H1 (cell line): ENCODE results near the gene MAP2K7. TPM values are rescaled to one million over a fixed set of nuclear protein-coding genes. Genes with fewer than 3 reads are reported as not detected.

ENCODE experiments used
- CTCF ChIA-PET: fragments of 300-600 bp; sonication (Branson Sonifier 250); formaldehyde crosslinking; loops from one replicate; lab custom pipeline; 2021; ENCODE audit not compliant: partially characterized antibody; lab: Charles Lee
- POLR2A ChIA-PET: fragments of 300-600 bp; sonication (Branson Sonifier 250); formaldehyde crosslinking; loops from one replicate; lab custom pipeline; 2021; ENCODE audit warnings: inconsistent platforms; ENCODE audit not compliant: partially characterized antibody; lab: Charles Lee
- DNase-seq, 2 experiments: peaks; one replicate each; pipeline versions ENCODE4 v3.0.0 to v3.0.0-alpha.2; 2010 to 2022; ENCODE audit warnings: low spot score in 2 of 2, low read depth in 1 of 2, mixed read lengths in 1 of 2
- FAIRE-seq: peaks from 2 replicates; lab custom pipeline; 2011; peaks lifted over from hg19 to GRCh38; lab: Jason Lieb, UNC
- H2AFZ ChIP-seq: 2 replicates; pipeline ENCODE4 v1.8.1; 2012; ENCODE audit warnings: low read length, inconsistent platforms
- H2AK5ac ChIP-seq: 2 replicates; pipeline ENCODE4 v1.6.1; 2013; ENCODE audit warnings: low read depth, low read length
- H2BK120ac ChIP-seq: replicated peaks from 2 replicates; pipeline ENCODE3; 2013; ENCODE audit warnings: low read depth, low read length, inconsistent platforms
- H2BK12ac ChIP-seq: 2 replicates; pipeline ENCODE4 v1.6.1; 2013; ENCODE audit warnings: low read depth, low read length
- H2BK15ac ChIP-seq: 2 replicates; pipeline ENCODE4 v1.6.1; 2013; ENCODE audit warnings: low read length
- H2BK20ac ChIP-seq: 2 replicates; pipeline ENCODE4 v1.6.1; 2013; ENCODE audit warnings: low read length
- H2BK5ac ChIP-seq: 2 replicates; pipeline ENCODE4 v1.6.1; 2013; ENCODE audit warnings: low read depth, low read length
- H3K14ac ChIP-seq: 2 replicates; pipeline ENCODE4 v1.6.1; 2013; ENCODE audit warnings: inconsistent platforms; ENCODE audit not compliant: insufficient read length
- H3K18ac ChIP-seq: 2 replicates; pipeline ENCODE4 v1.6.1; 2013; ENCODE audit warnings: low read length; ENCODE audit errors: extremely low read depth
- H3K23ac ChIP-seq: 2 replicates; pipeline ENCODE4 v1.6.1; 2013; ENCODE audit warnings: inconsistent platforms; ENCODE audit not compliant: insufficient read length
- H3K23me2 ChIP-seq: 2 replicates; pipeline ENCODE4 v1.6.1; 2013; ENCODE audit warnings: low read depth, low read length
- H3K27ac ChIP-seq: 2 replicates; pipeline ENCODE4 v1.6.1; 2011; ENCODE audit warnings: low read depth, low read length, inconsistent platforms
- H3K27me3 ChIP-seq, 4 experiments: replicated peaks in 1 of 4; 1 replicate in 1 of 4; 2 replicates in 3 of 4; pipeline versions ENCODE4 v1.6.1 to v1.8.1; 2011 to 2013; ENCODE audit warnings: low read length in 3 of 4, mild to moderate bottlenecking in 3 of 4, inconsistent platforms in 2 of 4, mixed read lengths in 2 of 4, moderate library complexity in 1 of 4; ENCODE audit not compliant: control insufficient read depth in 3 of 4, insufficient read depth in 3 of 4; ENCODE audit errors: extremely low read depth in 1 of 4
- H3K36me3 ChIP-seq, 4 experiments: 2 replicates each; pipeline versions ENCODE4 v1.6.1 to v1.8.1; 2011 to 2013; ENCODE audit warnings: mild to moderate bottlenecking in 4 of 4, low read length in 3 of 4, moderate library complexity in 2 of 4, control low read depth in 1 of 4, inconsistent platforms in 1 of 4; ENCODE audit not compliant: insufficient read depth in 4 of 4, control insufficient read depth in 2 of 4
- H3K4ac ChIP-seq: replicated peaks from 2 replicates; pipeline ENCODE3; 2013; ENCODE audit warnings: low read length, low read depth, mixed read lengths, inconsistent platforms; ENCODE audit not compliant: insufficient read length
- H3K4me1 ChIP-seq, 4 experiments: replicated peaks in 1 of 4; 1 replicate in 1 of 4; 2 replicates in 3 of 4; pipeline versions ENCODE4 v1.6.1 to v1.8.1; 2011 to 2013; ENCODE audit warnings: low read length in 3 of 4, inconsistent platforms in 2 of 4, mixed read lengths in 1 of 4; ENCODE audit not compliant: insufficient read depth in 4 of 4, control insufficient read depth in 3 of 4
- H3K4me2 ChIP-seq, 2 experiments: 2 replicates each; pipeline versions ENCODE4 v1.6.1 to v1.8.1; 2011 to 2013; ENCODE audit warnings: low read depth in 2 of 2, low read length in 2 of 2, control low read depth in 1 of 2, inconsistent platforms in 1 of 2, mild to moderate bottlenecking in 1 of 2; ENCODE audit not compliant: insufficient read depth in 1 of 2
- H3K4me3 ChIP-seq, 4 experiments: fragments of 200-600, 300-600 bp in 1 of 4; sonication (generic), shearing (Covaris generic), sonication (Bioruptor Twin) in 1 of 4; 2 replicates each; pipeline versions ENCODE4 v1.5.1 to v1.8.1; 2011 to 2016; ENCODE audit warnings: low read length in 4 of 4, low read depth in 3 of 4, control low read depth in 2 of 4, inconsistent platforms in 2 of 4, mild to moderate bottlenecking in 2 of 4, mixed read lengths in 1 of 4, moderate library complexity in 1 of 4; ENCODE audit not compliant: insufficient read depth in 2 of 4; ENCODE audit errors: extremely low read depth in 1 of 4
- H3K56ac ChIP-seq: replicated peaks from 2 replicates; pipeline ENCODE3; 2013; ENCODE audit warnings: low read depth, mild to moderate bottlenecking, mixed read lengths, low read length, inconsistent platforms; ENCODE audit not compliant: insufficient read length
- H3K79me1 ChIP-seq: 2 replicates; pipeline ENCODE4 v1.6.1; 2013; ENCODE audit warnings: low read depth, low read length, control low read depth
- H3K79me2 ChIP-seq, 2 experiments: 2 replicates each; pipeline versions ENCODE4 v1.6.1 to v1.8.1; 2012 to 2013; ENCODE audit warnings: low read length in 2 of 2, mild to moderate bottlenecking in 2 of 2, inconsistent platforms in 1 of 2; ENCODE audit not compliant: insufficient read depth in 2 of 2, control insufficient read depth in 1 of 2
- H3K9ac ChIP-seq, 4 experiments: replicated peaks in 1 of 4; 1 replicate in 1 of 4; 2 replicates in 3 of 4; pipeline versions ENCODE4 v1.6.1 to v1.8.1; 2011 to 2013; ENCODE audit warnings: low read depth in 3 of 4, low read length in 3 of 4, control low read depth in 2 of 4, mild to moderate bottlenecking in 2 of 4, moderate library complexity in 2 of 4, inconsistent platforms in 1 of 4; ENCODE audit errors: extremely low read depth in 1 of 4
- H3K9me3 ChIP-seq, 2 experiments: 2 replicates each; pipeline versions ENCODE4 v1.6.1 to v1.8.1; 2012 to 2013; ENCODE audit warnings: mild to moderate bottlenecking in 2 of 2, moderate library complexity in 2 of 2, control low read depth in 1 of 2, inconsistent platforms in 1 of 2, low read depth in 1 of 2, low read length in 1 of 2, mixed read lengths in 1 of 2; ENCODE audit not compliant: insufficient read depth in 2 of 2
- H4K20me1 ChIP-seq, 2 experiments: replicated peaks in 1 of 2; 2 replicates each; pipeline versions ENCODE3 to v1.8.1; 2011 to 2013; ENCODE audit warnings: inconsistent platforms in 2 of 2, low read length in 2 of 2, mild to moderate bottlenecking in 1 of 2; ENCODE audit not compliant: insufficient read depth in 2 of 2, control insufficient read depth in 1 of 2
- H4K5ac ChIP-seq: 2 replicates; pipeline ENCODE4 v1.6.1; 2013; ENCODE audit warnings: low read length, low read depth, mixed read lengths, inconsistent platforms; ENCODE audit not compliant: insufficient read length
- H4K8ac ChIP-seq: 2 replicates; pipeline ENCODE4 v1.8.0; 2013; ENCODE audit warnings: mild to moderate bottlenecking, moderate library complexity, low read length, inconsistent platforms; ENCODE audit not compliant: insufficient read depth; ENCODE audit errors: extremely low read depth
- H4K91ac ChIP-seq: replicated peaks from 2 replicates; pipeline ENCODE3; 2013; ENCODE audit warnings: low read length, mixed read lengths, inconsistent platforms; ENCODE audit not compliant: insufficient read length
- CHD1 ChIP-seq: IDR thresholded peaks from 2 replicates; pipeline ENCODE4 v1.6.1; 2012; ENCODE audit warnings: low read depth, low read length, improper control_type of control experiment
- SP1 ChIP-seq: IDR thresholded peaks from 2 replicates; pipeline ENCODE4 v1.6.1; 2011; ENCODE audit warnings: low read depth, low read length
- TAF1 ChIP-seq: IDR thresholded peaks from 2 replicates; pipeline ENCODE4 v1.6.1; 2011; ENCODE audit warnings: mild to moderate bottlenecking, low read depth, low read length
- YY1 ChIP-seq: IDR thresholded peaks from 2 replicates; pipeline ENCODE4 v1.6.1; 2011; ENCODE audit warnings: low read depth, mild to moderate bottlenecking, low read length
- WGBS, 2 experiments: shearing (Covaris generic) in 1 of 2; methylation state at CpG; one replicate each; pipeline versions ENCODE4 v1.1.6 to v1.1.7; 2013 to 2015; ENCODE audit warnings: low lambda C conversion rate in 2 of 2, mixed read lengths in 2 of 2, inconsistent platforms in 1 of 2, low coverage in 1 of 2, missing lambda C conversion rate in 1 of 2; ENCODE audit not compliant: insufficient replicate concordance in 2 of 2, insufficient coverage in 1 of 2, insufficient read length in 1 of 2; ENCODE audit errors: extremely low coverage in 1 of 2, missing lambda C conversion rate in 1 of 2; 5-methylcytosine and 5-hydroxymethylcytosine counted together
- polyA plus RNA-seq, 7 experiments: library from polyadenylated mRNA; depleted of rRNA in 3 of 7; stranded (reverse) in 5 of 7; unstranded in 2 of 7; fragments of >200 nt in 5 of 7; fragments of 200-250 nt in 2 of 7; gene quantifications; 1 replicate in 5 of 7; 2 replicates in 1 of 7; 4 replicates in 1 of 7; pipeline versions ENCODE4 v1.2.1 to v1.2.3, GENCODE V29; 2011 to 2013; ENCODE audit warnings: missing spikeins in 2 of 7, mixed read lengths in 2 of 7
- total RNA-seq: library from RNA; stranded (reverse); fragmentation: NEBNext Ultra II Directional; extraction: Animal tissue kit (Norgen Biotek cat#: 25700); gene quantifications from 2 replicates; pipeline ENCODE4 v1.2.1, GENCODE V29; 2021

Gene MAP2K7
- total and polyA plus RNA-seq, 2 of the 8 experiments (the other 6 are each of a cell fraction or from before 2014, with no cell fraction given), result 8.9 to 38.3 TPM

DNA sequence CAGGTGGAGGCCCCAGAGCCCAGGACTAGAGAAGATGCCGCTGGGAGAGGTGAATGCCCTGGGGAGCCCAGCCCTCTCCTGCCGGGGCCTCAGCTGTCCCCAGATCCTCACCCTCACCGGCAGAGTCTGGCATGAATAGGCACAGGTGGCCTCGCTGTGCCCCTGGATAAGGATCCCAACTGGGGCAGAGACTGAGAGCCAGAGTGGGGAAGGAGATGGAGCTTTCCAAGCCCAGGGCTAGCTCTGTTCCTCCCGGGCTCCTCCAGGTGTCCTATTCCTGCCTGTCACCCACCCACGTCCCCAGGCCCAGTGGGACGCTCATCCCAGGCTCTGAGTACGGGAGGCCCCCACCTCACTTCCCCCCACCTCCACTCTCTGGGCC, 46.0 kb upstream of the MAP2K7 start:
- H3K4me2 ChIP-seq, result peak overlapping the region; percentile 43 to 82
- no peak overlapping the region for H3K18ac ChIP-seq
- H3K79me2 ChIP-seq, result no peaks in the 10 kb centered on the region
- no peak overlapping the region for H2BK120ac ChIP-seq
- H3K9me3 ChIP-seq, result no peaks in the 10 kb centered on the region
- no peak overlapping the region for H3K9ac ChIP-seq
- no peaks in the 10 kb centered on the region for H3K79me1 ChIP-seq
- H2BK5ac ChIP-seq, result no peak overlapping the region; the same call in 1 of the 2 replicates
- peaks cover 0 to 14% (median 10%) of the 10 kb centered on the region in 4 experiments; a peak in 5 of 7 replicates for H3K27me3 ChIP-seq
- H4K5ac ChIP-seq, result no peak overlapping the region
- H3K27ac ChIP-seq, result no peak overlapping the region
- 65% methylated on average over 8 of the region's 8 CpGs; no CpG with 5 or more reads in 1 of the 2 experiments for WGBS, 2 experiments
- no peak overlapping the region for H2BK20ac ChIP-seq
- H4K8ac ChIP-seq, result peak overlapping the region; percentile 75
- no peak overlapping the region for H3K14ac ChIP-seq
- CTCF ChIA-PET, result interaction anchor here (0.8 to 11.2 kb wide), 19 partner anchors 11 to 503 kb away, joined by 3 to 112 read pairs (median 4); partner anchors contain the start of genes SNAPC2, TGFBR3L and TIMM44
- FAIRE-seq (no peak), DNase-seq (no peak)
- H3K23ac ChIP-seq, result no peak overlapping the region
- no peak overlapping the region for H2BK12ac ChIP-seq
- POLR2A ChIA-PET, result interaction anchor here (0.5 to 3.1 kb wide), 17 partner anchors 9 to 291 kb away, joined by 3 to 18 read pairs (median 4); partner anchors contain the start of genes MAP2K7, SNAPC2, TIMM44 and TRAPPC5
- no peak overlapping the region for H2AFZ ChIP-seq
- no peak overlapping the region for H3K4ac ChIP-seq
- no peak overlapping the region for H2AK5ac ChIP-seq
- peaks cover 0 to 4% of the 10 kb centered on the region in 2 experiments for H4K20me1 ChIP-seq
- no peak overlapping the region for H3K56ac ChIP-seq
- H3K36me3 ChIP-seq, result no peaks in the 10 kb centered on the region
- H4K91ac ChIP-seq, result no peak overlapping the region
- H3K4me3 ChIP-seq, result peak overlapping the region in 3 of 4 experiments; percentile 16 to 56 (median 17); a peak in 4 of 8 replicates
- H2BK15ac ChIP-seq, result 0 out of 2 replicates have a peak overlapping the region, but pooled peaks have one; percentile 40
- peaks cover 4 to 28% (median 17%) of the 10 kb centered on the region in 4 experiments; a peak in 6 of 7 replicates for H3K4me1 ChIP-seq
- H3K23me2 ChIP-seq, result peaks cover 12% of the 10 kb centered on the region; the same call in 1 of the 2 replicates
- TF ChIP-seq SP1 (no peak), YY1 (no peak), CHD1 (no peak), TAF1 (no peak)
